Activated gamma-delta T cell (primary cell): Measurements from ENCODE around the gene ALDH1L2.
"Not testable (repeated sequence)": the region's sequence is repeated elsewhere in the genome, so short reads cannot be mapped to it uniquely, and the experiment has no call there.

ENCODE experiments used
- DNase-seq: peaks from one replicate; lab custom pipeline; 2025; lab: John Stamatoyannopoulos, UW

The ALDH1L2 gene

GRCh38 chr12:104985206-104985605 lies 99.1 kb downstream of the ALDH1L2 start:
- no peak for DNase-seq

- DNase-seq: not testable (repeated sequence)
These were observed 106.6 kb downstream of the ALDH1L2 start for GRCh38 chr12:104977688-104978087.

GRCh38 chr12:104976703-104977102 lies 107.6 kb downstream of the ALDH1L2 start:
- no peak for DNase-seq

GRCh38 chr12:104975587-104976343 lies 108.5 kb downstream of the ALDH1L2 start:
- no peak for DNase-seq

- DNase-seq: no peak
These were observed 109.5 kb downstream of the ALDH1L2 start for GRCh38 chr12:104974626-104975290.

- DNase-seq: no peak
These were observed 111.0 kb downstream of the ALDH1L2 start for GRCh38 chr12:104973250-104973649.

GRCh38 chr12:104971306-104971705 lies 113.0 kb downstream of the ALDH1L2 start:
- no peak for DNase-seq
